A549 (cell line): ENCODE results near the gene ZC3H7A. TPM values are rescaled to one million over a fixed set of nuclear protein-coding genes. Genes with fewer than 3 reads are reported as not detected.

Source experiments
- ATAC-seq, 2 experiments: fragments of 200-7000 bp in 1 of 2; fragments of >200 bp in 1 of 2; cut with Nextera tagmentation in 1 of 2; cut with Tn5 transposase in 1 of 2; 3 replicates each; pipeline versions ENCODE4 v1.8.0 to v1.9.1; 2018 to 2020; ENCODE audit warnings: mild to moderate bottlenecking in 1 of 2, moderate library complexity in 1 of 2
- CTCF ChIA-PET: fragments of 300-600 bp; sonication (Branson Sonifier 250); formaldehyde crosslinking; extraction: SDS; loops from one replicate; lab custom pipeline; 2021; ENCODE audit warnings: antibody characterized with exemption, inconsistent platforms; lab: Yijun Ruan, JAX
- POLR2A ChIA-PET: fragments of 350-600 bp; formaldehyde crosslinking; extraction: SDS; loops from one replicate; lab custom pipeline; 2021; ENCODE audit warnings: antibody characterized with exemption, inconsistent platforms; lab: Yijun Ruan, JAX
- DNase-seq, 2 experiments: peaks; one replicate each; pipeline versions ENCODE4 v3.0.0 to v3.0.0-alpha.2; 2011 to 2016; ENCODE audit warnings: low read depth in 1 of 2, low spot score in 1 of 2
- FAIRE-seq: peaks from 2 replicates; lab custom pipeline; 2011; peaks lifted over from hg19 to GRCh38; lab: Jason Lieb, UNC
- H3K27ac ChIP-seq, 2 experiments: fragments of >200 bp; sonication (Bioruptor Twin); formaldehyde crosslinking; 3 replicates each; pipeline ENCODE4 v1.5.1; 2016 to 2017
- H3K4me1 ChIP-seq: fragments of >200 bp; sonication (Bioruptor Twin); formaldehyde crosslinking; 3 replicates; pipeline ENCODE4 v1.6.1; 2016
- H3K4me2 ChIP-seq: fragments of >200 bp; sonication (Bioruptor Twin); formaldehyde crosslinking; 3 replicates; pipeline ENCODE4 v1.6.1; 2016
- H3K4me3 ChIP-seq: fragments of >200 bp; sonication (Bioruptor Twin); formaldehyde crosslinking; 3 replicates; pipeline ENCODE4 v1.5.1; 2016
- H3K9me3 ChIP-seq: fragments of >200 bp; sonication (Bioruptor Twin); formaldehyde crosslinking; 3 replicates; pipeline ENCODE4 v1.6.1; 2016
- BHLHE40 ChIP-seq: IDR thresholded peaks from 2 replicates; pipeline ENCODE4 v1.6.1; 2012; ENCODE audit warnings: low read depth, low read length, inconsistent platforms
- CBX2 ChIP-seq: fragments of 200-600 bp; sonication (generic); IDR thresholded peaks from 2 replicates; pipeline ENCODE4 v1.6.1; 2016; ENCODE audit warnings: low read depth, mild to moderate bottlenecking, borderline replicate concordance
- CBX8 ChIP-seq: fragments of 200-600 bp; sonication (generic); IDR thresholded peaks from 2 replicates; pipeline ENCODE4 v1.6.1; 2016
- CHD4 ChIP-seq: fragments of 200-600 bp; sonication (generic); IDR thresholded peaks from 2 replicates; pipeline ENCODE4 v1.6.1; 2016; ENCODE audit warnings: antibody characterized with exemption, mild to moderate bottlenecking, borderline replicate concordance
- E2F6 ChIP-seq: IDR thresholded peaks from 2 replicates; pipeline ENCODE4 v1.6.1; 2012; ENCODE audit warnings: low read depth, borderline replicate concordance
- ELK1 ChIP-seq: fragments of 150-350 bp; IDR thresholded peaks from 2 replicates; pipeline ENCODE4 v1.6.1; 2014; ENCODE audit warnings: low read depth, mild to moderate bottlenecking, low read length
- FOSL2 ChIP-seq, 2 experiments: fragments of 450-650 bp in 1 of 2; fragments of >200 bp in 1 of 2; sonication (Bioruptor Twin) in 1 of 2; formaldehyde crosslinking; IDR thresholded peaks; 2 replicates each; pipeline versions ENCODE4 v1.5.0 to v1.6.1; 2016 to 2020; ENCODE audit warnings: mild to moderate bottlenecking in 1 of 2, moderate library complexity in 1 of 2
- GATA3 ChIP-seq: IDR thresholded peaks from 2 replicates; pipeline ENCODE4 v1.6.1; 2012; ENCODE audit warnings: borderline replicate concordance
- HOXB13 ChIP-seq: fragments of 250-450 bp; sonication (Bioruptor Pico); IDR thresholded peaks from 2 replicates; pipeline ENCODE4 v1.5.0; 2020; ENCODE audit warnings: low read depth, mild to moderate bottlenecking, moderate library complexity
- JUNB ChIP-seq: fragments of >200 bp; sonication (Bioruptor Twin); formaldehyde crosslinking; IDR thresholded peaks from 2 replicates; pipeline ENCODE4 v1.6.1; 2016
- KDM1A ChIP-seq: fragments of 200-600 bp; sonication (generic); IDR thresholded peaks from 2 replicates; pipeline ENCODE4 v1.6.1; 2016; ENCODE audit warnings: low read depth, mild to moderate bottlenecking
- MAFK ChIP-seq: fragments of 450-650 bp; IDR thresholded peaks from 2 replicates; pipeline ENCODE4 v1.6.1; 2014; ENCODE audit not compliant: partially characterized antibody
- MAX ChIP-seq: IDR thresholded peaks from 2 replicates; pipeline ENCODE4 v1.6.1; 2012
- MAZ ChIP-seq: fragments of 150-350 bp; IDR thresholded peaks from 2 replicates; pipeline ENCODE4 v1.6.1; 2014; ENCODE audit warnings: antibody characterized with exemption, low read depth, low read length, borderline replicate concordance
- MYC ChIP-seq: IDR thresholded peaks from 2 replicates; pipeline ENCODE4 v1.6.1; 2012; ENCODE audit warnings: mild to moderate bottlenecking, inconsistent platforms, low read length, improper control_type of control experiment, borderline replicate concordance
- NPAS2 ChIP-seq: fragments of 250-450 bp; sonication (Bioruptor Pico); IDR thresholded peaks from 2 replicates; pipeline ENCODE4 v1.8.0; 2022; ENCODE audit warnings: mild to moderate bottlenecking, moderate library complexity, borderline replicate concordance
- POLR2AphosphoS2 ChIP-seq: conservative IDR thresholded peaks from 2 replicates; pipeline ENCODE4 v1.6.1; 2012; ENCODE audit warnings: low read length, improper control_type of control experiment, inconsistent platforms
- RFX5 ChIP-seq: fragments of 450-650 bp; IDR thresholded peaks from 2 replicates; pipeline ENCODE4 v1.7.1; 2014; ENCODE audit warnings: antibody characterized with exemption, mild to moderate bottlenecking, moderate library complexity
- TFCP2L1 ChIP-seq: fragments of 250-450 bp; sonication (Bioruptor Pico); IDR thresholded peaks from 2 replicates; pipeline ENCODE4 v1.5.0; 2021; ENCODE audit warnings: mild to moderate bottlenecking
- TP53 ChIP-seq: fragments of 250-450 bp; sonication (Bioruptor Pico); IDR thresholded peaks from 2 replicates; pipeline ENCODE4 v1.5.0; 2021; ENCODE audit warnings: mild to moderate bottlenecking, moderate library complexity
- ZC3H11A ChIP-seq: fragments of 450-650 bp; IDR thresholded peaks from 2 replicates; pipeline ENCODE4 v1.6.1; 2014; ENCODE audit warnings: antibody characterized with exemption, mild to moderate bottlenecking
- ZSCAN20 ChIP-seq: fragments of 250-450 bp; sonication (Bioruptor Pico); IDR thresholded peaks from 2 replicates; pipeline ENCODE4 v1.8.0; 2022; ENCODE audit warnings: mild to moderate bottlenecking, moderate library complexity
- WGBS: methylation state at CpG from one replicate; pipeline ENCODE4 v1.1.6; 2017; ENCODE audit errors: missing lambda C conversion rate; 5-methylcytosine and 5-hydroxymethylcytosine counted together
- polyA plus RNA-seq, 4 experiments: library from polyadenylated mRNA; depleted of rRNA in 3 of 4; stranded (reverse); fragments of >200 nt; fragmentation: RNase III in 1 of 4; extraction: RNeasy Plus Mini Kit Qiagen cat#74134 plus additional on column Dnase treatment in 1 of 4; gene quantifications; 2 replicates in 3 of 4; 3 replicates in 1 of 4; pipeline ENCODE4 v1.2.3, GENCODE V29; 2011 to 2017
- TF ChIP-seq, protein P1 (sequence below): fragments of >200 bp; sonication (Bioruptor Twin); formaldehyde crosslinking; IDR thresholded peaks from 2 replicates; pipeline ENCODE4 v1.6.1; 2016
- TF ChIP-seq, protein P2 (sequence below): fragments of >200 bp; sonication (Bioruptor Twin); formaldehyde crosslinking; IDR thresholded peaks from 3 replicates; pipeline ENCODE4 v1.6.1; 2016
- TF ChIP-seq, protein P3 (sequence below): fragments of 250-450 bp; sonication (Bioruptor Pico); IDR thresholded peaks from 2 replicates; pipeline ENCODE4 v1.5.0; 2021; ENCODE audit warnings: mild to moderate bottlenecking, moderate library complexity, borderline replicate concordance
- TF ChIP-seq, protein P4 (sequence below): fragments of 450-650 bp; IDR thresholded peaks from 2 replicates; pipeline ENCODE4 v1.6.1; 2014; ENCODE audit warnings: antibody characterized with exemption
- TF ChIP-seq, protein P5 (sequence below): fragments of 250-450 bp; sonication (Bioruptor Pico); IDR thresholded peaks from 2 replicates; pipeline ENCODE4 v1.5.0; 2020; ENCODE audit warnings: low read depth, mild to moderate bottlenecking, moderate library complexity

Gene ZC3H7A
- polyA plus RNA-seq, 2 of the 4 experiments (the other 2 are of a cell fraction): 33.8 to 41.5 TPM

GRCh38 chr16:11726008-11726407, 71.0 kb downstream of the ZC3H7A start (continued):
- TF ChIP-seq FOSL2 (IDR thresholded peaks at IDR 0.05): no peak
- no peak for TF ChIP-seq FOSL2 (CRISPR knock-in tag; IDR thresholded peaks at IDR 0.05)
- no peak for TF ChIP-seq NPAS2
- TF ChIP-seq CBX2: no peak
- no peak for TF ChIP-seq TFCP2L1

- no peak overlapping the region for H3K4me3 ChIP-seq
- FAIRE-seq (no peak), ATAC-seq (no peak), DNase-seq (no peak)
- 90% methylated on average over 1 of the region's 1 CpG for WGBS
- CTCF ChIA-PET: interaction anchor here (1.1 to 2.7 kb wide), 4 partner anchors 11 to 329 kb away, joined by 3 to 11 read pairs (median 6); no protein-coding TSS in a partner anchor
- no peak overlapping the region for H3K27ac ChIP-seq
- POLR2A ChIA-PET: no interaction called here
- H3K4me2 ChIP-seq: no peak overlapping the region
- TF ChIP-seq MAFK (no peak), MAX (no peak), HOXB13 (no peak), E2F6 (no peak), ZSCAN20 (CRISPR knock-in tag) (no peak), ELK1 (no peak)
- TF ChIP-seq, protein P1, sequence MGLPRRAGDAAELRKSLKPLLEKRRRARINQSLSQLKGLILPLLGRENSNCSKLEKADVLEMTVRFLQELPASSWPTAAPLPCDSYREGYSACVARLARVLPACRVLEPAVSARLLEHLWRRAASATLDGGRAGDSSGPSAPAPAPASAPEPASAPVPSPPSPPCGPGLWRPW: no peak
- TF ChIP-seq, protein P2, sequence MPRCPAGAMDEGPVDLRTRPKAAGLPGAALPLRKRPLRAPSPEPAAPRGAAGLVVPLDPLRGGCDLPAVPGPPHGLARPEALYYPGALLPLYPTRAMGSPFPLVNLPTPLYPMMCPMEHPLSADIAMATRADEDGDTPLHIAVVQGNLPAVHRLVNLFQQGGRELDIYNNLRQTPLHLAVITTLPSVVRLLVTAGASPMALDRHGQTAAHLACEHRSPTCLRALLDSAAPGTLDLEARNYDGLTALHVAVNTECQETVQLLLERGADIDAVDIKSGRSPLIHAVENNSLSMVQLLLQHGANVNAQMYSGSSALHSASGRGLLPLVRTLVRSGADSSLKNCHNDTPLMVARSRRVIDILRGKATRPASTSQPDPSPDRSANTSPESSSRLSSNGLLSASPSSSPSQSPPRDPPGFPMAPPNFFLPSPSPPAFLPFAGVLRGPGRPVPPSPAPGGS: no peak
- peaks cover 11% of the 10 kb centered on the region; the same call in 2 of the 3 replicates for H3K4me1 ChIP-seq
- no peaks in the 10 kb centered on the region for H3K9me3 ChIP-seq
Measured at GRCh38 chr16:11725457-11725856, 71.6 kb downstream of the ZC3H7A start.

- TF ChIP-seq CHD4 (no peak), KDM1A (no peak), BHLHE40 (no peak), TP53 (no peak), JUNB (no peak), POLR2AphosphoS2 (no peak), CBX8 (no peak), MAZ (no peak), ZC3H11A (no peak), MAFK (no peak), CBX2 (no peak), NPAS2 (no peak), RFX5 (no peak), GATA3 (no peak), MYC (no peak)
- TF ChIP-seq, protein P3, sequence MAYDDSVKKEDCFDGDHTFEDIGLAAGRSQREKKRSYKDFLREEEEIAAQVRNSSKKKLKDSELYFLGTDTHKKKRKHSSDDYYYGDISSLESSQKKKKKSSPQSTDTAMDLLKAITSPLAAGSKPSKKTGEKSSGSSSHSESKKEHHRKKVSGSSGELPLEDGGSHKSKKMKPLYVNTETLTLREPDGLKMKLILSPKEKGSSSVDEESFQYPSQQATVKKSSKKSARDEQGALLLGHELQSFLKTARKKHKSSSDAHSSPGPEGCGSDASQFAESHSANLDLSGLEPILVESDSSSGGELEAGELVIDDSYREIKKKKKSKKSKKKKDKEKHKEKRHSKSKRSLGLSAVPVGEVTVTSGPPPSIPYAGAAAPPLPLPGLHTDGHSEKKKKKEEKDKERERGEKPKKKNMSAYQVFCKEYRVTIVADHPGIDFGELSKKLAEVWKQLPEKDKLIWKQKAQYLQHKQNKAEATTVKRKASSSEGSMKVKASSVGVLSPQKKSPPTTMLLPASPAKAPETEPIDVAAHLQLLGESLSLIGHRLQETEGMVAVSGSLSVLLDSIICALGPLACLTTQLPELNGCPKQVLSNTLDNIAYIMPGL: no peak
- TF ChIP-seq, protein P4, sequence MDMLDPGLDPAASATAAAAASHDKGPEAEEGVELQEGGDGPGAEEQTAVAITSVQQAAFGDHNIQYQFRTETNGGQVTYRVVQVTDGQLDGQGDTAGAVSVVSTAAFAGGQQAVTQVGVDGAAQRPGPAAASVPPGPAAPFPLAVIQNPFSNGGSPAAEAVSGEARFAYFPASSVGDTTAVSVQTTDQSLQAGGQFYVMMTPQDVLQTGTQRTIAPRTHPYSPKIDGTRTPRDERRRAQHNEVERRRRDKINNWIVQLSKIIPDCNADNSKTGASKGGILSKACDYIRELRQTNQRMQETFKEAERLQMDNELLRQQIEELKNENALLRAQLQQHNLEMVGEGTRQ: no peak
- TF ChIP-seq, protein P5, sequence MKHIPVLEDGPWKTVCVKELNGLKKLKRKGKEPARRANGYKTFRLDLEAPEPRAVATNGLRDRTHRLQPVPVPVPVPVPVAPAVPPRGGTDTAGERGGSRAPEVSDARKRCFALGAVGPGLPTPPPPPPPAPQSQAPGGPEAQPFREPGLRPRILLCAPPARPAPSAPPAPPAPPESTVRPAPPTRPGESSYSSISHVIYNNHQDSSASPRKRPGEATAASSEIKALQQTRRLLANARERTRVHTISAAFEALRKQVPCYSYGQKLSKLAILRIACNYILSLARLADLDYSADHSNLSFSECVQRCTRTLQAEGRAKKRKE: no peak
- 91% methylated on average over 3 of the region's 3 CpGs for WGBS
- ChIA-PET CTCF (interaction anchor here (1.2 to 14.3 kb wide), 3 partner anchors 8 to 323 kb away, joined by 3 to 344 read pairs (median 6); no protein-coding TSS in a partner anchor), POLR2A (no interaction called here)
- FAIRE-seq: no peak
- H3K4me2 ChIP-seq: no peak overlapping the region
- ATAC-seq: no peak
- no peak for DNase-seq
- no peak overlapping the region for H3K4me3 ChIP-seq
- H3K9me3 ChIP-seq: no peaks in the 10 kb centered on the region
- peaks cover 14% of the 10 kb centered on the region; the same call in 2 of the 3 replicates for H3K4me1 ChIP-seq
- H3K27ac ChIP-seq: no peak overlapping the region
Measured at GRCh38 chr16:11722468-11722808, 74.6 kb downstream of the ZC3H7A start.
